RWPE1 (cell line): ENCODE data around the gene RTRAF.

Source experiments
- CTCF ChIA-PET: fragments of 350-600 bp; sonication (Branson Sonifier 250); formaldehyde crosslinking; extraction: SDS; loops from one replicate; lab custom pipeline; 2021; lab: Yijun Ruan, JAX
- POLR2A ChIA-PET: fragments of 400-600 bp; formaldehyde crosslinking; extraction: SDS; loops from one replicate; lab custom pipeline; 2020; ENCODE audit warnings: antibody characterized with exemption; ENCODE audit not compliant: low non-redundant PET; lab: Yijun Ruan, JAX
- DNase-seq: peaks from one replicate; pipeline ENCODE4 v3.0.0; 2012; ENCODE audit warnings: low spot score
- H3K27ac ChIP-seq: fragments of 450-650 bp; 2 replicates; pipeline ENCODE4 v1.5.1; 2017
- CTCF ChIP-seq: fragments of 450-650 bp; conservative IDR thresholded peaks from 2 replicates; pipeline ENCODE4 v1.5.1; 2017; ENCODE audit warnings: low read depth, mild to moderate bottlenecking

Gene RTRAF

GRCh38 chr14:51988221-51988620, 1.1 kb upstream of the RTRAF start:
- CTCF ChIA-PET = no interaction called here
- POLR2A ChIA-PET = no interaction called here
- DNase-seq = no peak
- H3K27ac ChIP-seq = no peak overlapping the region
- TF ChIP-seq CTCF = no peak

- TF ChIP-seq CTCF = no peak
- POLR2A ChIA-PET = no interaction called here
- CTCF ChIA-PET = no interaction called here
- DNase-seq = no peak
- no peak overlapping the region for H3K27ac ChIP-seq
Measured at GRCh38 chr14:51990488-51990887, 1.1 kb downstream of the RTRAF start.

GRCh38 chr14:51993285-51993920, 4.1 kb downstream of the RTRAF start:
- no peak for DNase-seq
- POLR2A ChIA-PET = no interaction called here
- no peak overlapping the region for H3K27ac ChIP-seq
- no peak for TF ChIP-seq CTCF
- CTCF ChIA-PET = no interaction called here

- DNase-seq = no peak
- POLR2A ChIA-PET = no interaction called here
- CTCF ChIA-PET = interaction anchor here (0.6 to 1.2 kb wide), 8 partner anchors 10 to 290 kb away, joined by 3 to 6 read pairs (median 4); partner anchors contain the start of gene NID2
- TF ChIP-seq CTCF = peak; percentile 65
- H3K27ac ChIP-seq = no peak overlapping the region
Measured at GRCh38 chr14:51996148-51996746, 6.9 kb downstream of the RTRAF start.

GRCh38 chr14:51998348-51998747, 9.0 kb downstream of the RTRAF start:
- POLR2A ChIA-PET = no interaction called here
- no peak overlapping the region for H3K27ac ChIP-seq
- DNase-seq = no peak
- CTCF ChIA-PET = no interaction called here
- no peak for TF ChIP-seq CTCF

- CTCF ChIA-PET = interaction anchor here (0.6 kb wide), 1 partner anchor 138 kb away, joined by 4 read pairs; no protein-coding TSS in a partner anchor
- no peak for TF ChIP-seq CTCF
- no peak overlapping the region for H3K27ac ChIP-seq
- POLR2A ChIA-PET = no interaction called here
- DNase-seq = no peak
Measured at GRCh38 chr14:51999084-51999483, 9.7 kb downstream of the RTRAF start.
